ENCODE data around the gene TMEM39A.

The TMEM39A gene

DNA sequence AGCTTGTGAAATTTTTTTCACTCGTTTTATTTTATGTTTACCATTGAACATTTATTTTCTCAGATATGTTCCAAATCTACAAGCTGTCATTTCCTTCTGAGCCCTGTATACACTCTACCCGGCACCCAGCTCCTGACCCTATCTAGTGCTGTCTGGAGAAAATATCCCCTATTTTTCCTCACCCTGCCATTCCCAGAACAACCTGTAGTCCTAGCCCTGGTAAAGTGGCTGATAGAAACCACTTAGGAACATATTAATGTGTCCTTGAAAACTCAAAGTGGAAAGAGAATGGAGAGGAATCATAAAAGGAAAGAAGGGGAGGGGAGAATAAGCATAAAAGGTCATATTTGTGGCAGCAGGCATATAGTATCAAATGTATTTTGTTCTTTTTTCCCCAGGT is 26.7 kb upstream of the TMEM39A start:
- in situ Hi-C loops (cut with MboI; ENCODE audit: low pct_unique_long_range_greater_than_20kb, low sequenced_read_pairs, unreplicated experiment) = no loop called here
- DNase-seq (ENCODE audit: low spot score) = no peak
- no peak for TF ChIP-seq CTCF (IDR thresholded peaks at IDR 0.05; ENCODE audit: extremely low read depth, insufficient read depth, missing control alignments)

DNA sequence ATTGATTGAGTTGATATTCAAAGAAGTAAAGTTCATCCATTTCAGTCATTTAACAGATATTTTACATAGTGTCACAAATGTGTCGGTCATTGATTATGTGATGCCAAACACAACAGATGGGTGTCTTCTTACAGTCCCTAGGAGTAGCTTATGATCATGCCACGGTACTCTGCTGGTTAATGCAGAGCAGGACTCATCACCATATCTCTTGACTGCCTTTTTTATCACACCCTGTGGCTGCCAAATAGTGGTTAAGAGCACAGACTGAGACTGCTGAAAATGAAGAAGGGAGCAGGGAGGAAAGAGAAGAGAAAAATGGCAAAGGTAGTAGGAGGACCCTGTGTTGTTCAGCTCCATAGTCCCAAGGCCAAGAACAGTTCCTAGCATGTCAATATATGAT is 22.1 kb upstream of the TMEM39A start:
- in situ Hi-C loops (cut with MboI; ENCODE audit: low pct_unique_long_range_greater_than_20kb, low sequenced_read_pairs, unreplicated experiment) = no loop called here
- TF ChIP-seq CTCF (IDR thresholded peaks at IDR 0.05; ENCODE audit: extremely low read depth, insufficient read depth, missing control alignments) = no peak
- DNase-seq (ENCODE audit: low spot score) = no peak

- in situ Hi-C loops (cut with MboI; ENCODE audit: low pct_unique_long_range_greater_than_20kb, low sequenced_read_pairs, unreplicated experiment) = no loop called here
- TF ChIP-seq CTCF (IDR thresholded peaks at IDR 0.05; ENCODE audit: extremely low read depth, insufficient read depth, missing control alignments) = no peak
- DNase-seq (ENCODE audit: low spot score) = no peak
These were observed 19.7 kb upstream of the TMEM39A start for GRCh38 chr3:119483101-119483500.

- in situ Hi-C loops (cut with MboI; ENCODE audit: low pct_unique_long_range_greater_than_20kb, low sequenced_read_pairs, unreplicated experiment) = no loop called here
- no peak for DNase-seq (ENCODE audit: low spot score)
- TF ChIP-seq CTCF (IDR thresholded peaks at IDR 0.05; ENCODE audit: extremely low read depth, insufficient read depth, missing control alignments) = no peak
These were observed 17.7 kb upstream of the TMEM39A start for GRCh38 chr3:119481079-119481478.

- no peak for TF ChIP-seq CTCF (IDR thresholded peaks at IDR 0.05; ENCODE audit: extremely low read depth, insufficient read depth, missing control alignments)
- in situ Hi-C loops (cut with MboI; ENCODE audit: low pct_unique_long_range_greater_than_20kb, low sequenced_read_pairs, unreplicated experiment) = no loop called here
- DNase-seq (ENCODE audit: low spot score) = no peak
These were observed 7.5 kb upstream of the TMEM39A start for GRCh38 chr3:119470866-119471265.

GRCh38 chr3:119469418-119470189 is 6.2 kb upstream of the TMEM39A start:
- TF ChIP-seq CTCF (IDR thresholded peaks at IDR 0.05; ENCODE audit: extremely low read depth, insufficient read depth, missing control alignments) = no peak
- in situ Hi-C loops (cut with MboI; ENCODE audit: low pct_unique_long_range_greater_than_20kb, low sequenced_read_pairs, unreplicated experiment) = no loop called here
- DNase-seq (ENCODE audit: low spot score) = peak; percentile 41

Data from GM13977 (cell line).